Measurements from ENCODE around the gene DIP2B. TPM values are rescaled to one million over a fixed set of nuclear protein-coding genes. Genes with fewer than 3 reads are reported as not detected.

DIP2B gene
- total and polyA plus RNA-seq, 2 of the 13 experiments (the other 11 are each of a cell fraction or from before 2014, with no cell fraction given) = 32.1 to 35.8 TPM

- TF ChIP-seq ZBTB34 (CRISPR knock-in tag; IDR thresholded peaks at IDR 0.05) (peak; percentile 82), RNF219 (CRISPR knock-in tag; IDR thresholded peaks at IDR 0.05) (no peak), SAP130 (CRISPR knock-in tag; IDR thresholded peaks at IDR 0.05; ENCODE audit: low read depth) (peak; percentile 52), FOXP1 (IDR thresholded peaks at IDR 0.05) (no peak), FOXP1 (CRISPR knock-in tag; IDR thresholded peaks at IDR 0.05) (peak; percentile 33; the same call in 1 of the 2 replicates), MTF2 (CRISPR knock-in tag; IDR thresholded peaks at IDR 0.05; ENCODE audit: borderline replicate concordance) (no peak), JUN (CRISPR knock-in tag; IDR thresholded peaks at IDR 0.05) (no peak), THRA (CRISPR knock-in tag; IDR thresholded peaks at IDR 0.05; ENCODE audit: borderline replicate concordance) (peak; percentile 26; the same call in 1 of the 2 replicates), HMGXB3 (CRISPR knock-in tag; IDR thresholded peaks at IDR 0.05; ENCODE audit: borderline replicate concordance) (peak; percentile 40; the same call in 1 of the 2 replicates), ZBED4 (CRISPR knock-in tag; IDR thresholded peaks at IDR 0.05; ENCODE audit: borderline replicate concordance) (no peak), FOXP4 (CRISPR knock-in tag; IDR thresholded peaks at IDR 0.05) (0 out of 2 replicates have a peak, but pooled peaks have one; percentile 51), ZNF331 (CRISPR knock-in tag; IDR thresholded peaks at IDR 0.05) (peak; percentile 63; the same call in 1 of the 2 replicates), RARA (CRISPR knock-in tag; IDR thresholded peaks at IDR 0.05) (peak; percentile 22; the same call in 1 of the 2 replicates)
These were observed 67.5 kb downstream of the DIP2B start (continued) for GRCh38 chr12:50572287-50572686.
